ENCODE measurements around the gene CDC23. TPM values are rescaled to one million over a fixed set of nuclear protein-coding genes. Genes with fewer than 3 reads are reported as not detected.

CDC23 gene
- polyA plus RNA-seq, 1 donor, result 35.7 TPM

DNA sequence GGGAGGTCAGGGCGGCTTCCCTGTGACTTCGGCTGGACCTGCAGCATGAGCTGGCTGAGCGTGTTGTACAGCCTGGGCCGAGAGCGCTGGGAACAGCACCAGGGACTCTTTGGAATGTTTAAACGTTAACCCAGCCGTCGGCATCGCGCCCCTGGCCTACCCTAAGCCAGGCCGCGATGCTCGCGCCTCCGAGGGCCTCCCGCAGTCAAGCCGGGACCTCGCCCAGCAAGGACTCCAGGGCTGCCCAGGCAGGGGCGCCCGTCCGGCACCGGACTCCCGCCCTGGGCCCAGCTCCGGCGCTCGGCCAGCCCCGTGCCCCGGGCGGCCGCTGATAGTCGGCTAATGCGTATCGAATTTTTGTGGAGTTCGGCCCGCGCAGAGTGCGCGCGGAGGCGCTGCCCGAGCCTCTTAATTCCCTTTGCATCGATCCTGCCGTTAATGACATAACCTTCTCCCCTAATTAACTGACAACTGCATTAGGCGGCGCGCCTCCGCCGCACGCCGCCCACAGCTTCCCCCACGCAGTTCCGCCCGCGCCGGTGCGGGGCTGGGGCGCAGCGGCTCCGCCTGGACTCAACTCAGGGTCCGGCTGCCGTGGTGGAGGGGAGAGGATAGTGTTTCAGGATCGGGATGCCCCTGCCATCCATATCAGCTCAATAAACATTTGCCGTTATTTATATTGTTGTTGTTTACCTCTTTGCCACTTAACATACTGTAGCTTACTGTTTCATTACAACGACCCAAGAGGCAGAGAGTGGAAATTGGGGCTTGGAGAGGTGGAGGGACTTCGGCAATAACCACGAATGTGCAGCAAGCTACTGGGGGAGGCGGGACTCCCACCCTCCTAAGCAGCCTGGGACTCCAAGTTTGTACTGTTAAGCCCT lies 28.8 kb upstream of the CDC23 start:
- no peak overlapping the region for H3K27ac ChIP-seq (ENCODE audit: low read length)
- peak; percentile 3 to 35 for DNase-seq
- no CpG with 5 or more reads among the region's 67 CpGs for WGBS (ENCODE audit: insufficient coverage, low lambda C conversion rate)
- H3K27me3 ChIP-seq (ENCODE audit: control insufficient read depth, insufficient read depth, low read length), result peaks cover 51% of the 10 kb centered on the region
- H3K4me3 ChIP-seq (ENCODE audit: low read length), result peak overlapping the region; percentile 11
- no peaks in the 10 kb centered on the region for H3K36me3 ChIP-seq (ENCODE audit: control insufficient read depth, insufficient read depth, low read length)
- no peaks in the 10 kb centered on the region for H3K4me1 ChIP-seq (ENCODE audit: control insufficient read depth, insufficient read depth, low read length)
- no peaks in the 10 kb centered on the region for H3K9me3 ChIP-seq (ENCODE audit: control insufficient read depth, low read depth, low read length)

DNA sequence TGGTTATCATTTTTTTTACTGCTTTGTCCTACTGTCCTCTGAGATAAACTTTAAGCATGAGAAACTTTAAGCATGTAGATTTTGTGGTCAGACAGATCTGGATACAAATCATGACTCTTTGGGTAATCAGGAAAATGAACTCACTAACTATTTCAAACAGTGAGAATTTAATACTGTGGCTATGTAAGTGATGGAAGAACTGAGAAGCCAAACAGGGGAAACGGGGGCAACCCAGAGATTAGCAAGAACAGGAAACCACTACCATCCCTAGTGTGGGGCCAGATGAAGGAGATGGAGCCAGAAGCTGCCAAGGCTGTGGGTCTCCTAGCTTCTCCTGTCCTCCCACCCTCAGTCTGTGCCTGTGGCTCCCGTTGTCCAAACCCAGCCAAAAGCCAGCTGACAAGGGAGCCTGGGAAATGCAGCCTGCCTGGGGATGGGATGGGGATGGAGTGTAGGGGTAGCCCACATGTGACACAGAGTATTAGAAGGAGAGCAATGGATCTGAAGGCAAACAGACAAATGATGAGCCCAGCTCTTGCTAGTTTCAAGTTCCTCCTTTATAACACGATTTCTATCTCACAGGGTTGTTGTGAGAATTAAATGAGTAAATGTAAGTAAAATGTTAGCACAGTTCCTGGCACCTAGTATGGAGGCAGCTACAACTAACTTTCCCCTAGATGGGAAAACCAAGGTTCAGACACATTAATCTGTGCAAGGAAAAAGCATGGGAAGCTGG lies 27.7 kb upstream of the CDC23 start:
- Histone ChIP-seq H3K4me1 (ENCODE audit: control insufficient read depth, insufficient read depth, low read length) (no peaks in the 10 kb centered on the region), H3K9me3 (ENCODE audit: control insufficient read depth, low read depth, low read length) (no peaks in the 10 kb centered on the region), H3K36me3 (ENCODE audit: control insufficient read depth, insufficient read depth, low read length) (no peaks in the 10 kb centered on the region), H3K27ac (ENCODE audit: low read length) (no peak overlapping the region), H3K4me3 (ENCODE audit: low read length) (no peak overlapping the region), H3K27me3 (ENCODE audit: control insufficient read depth, insufficient read depth, low read length) (peaks cover 50% of the 10 kb centered on the region)
- no CpG with 5 or more reads among the region's 3 CpGs for WGBS (ENCODE audit: insufficient coverage, low lambda C conversion rate)
- no peak for DNase-seq

DNA sequence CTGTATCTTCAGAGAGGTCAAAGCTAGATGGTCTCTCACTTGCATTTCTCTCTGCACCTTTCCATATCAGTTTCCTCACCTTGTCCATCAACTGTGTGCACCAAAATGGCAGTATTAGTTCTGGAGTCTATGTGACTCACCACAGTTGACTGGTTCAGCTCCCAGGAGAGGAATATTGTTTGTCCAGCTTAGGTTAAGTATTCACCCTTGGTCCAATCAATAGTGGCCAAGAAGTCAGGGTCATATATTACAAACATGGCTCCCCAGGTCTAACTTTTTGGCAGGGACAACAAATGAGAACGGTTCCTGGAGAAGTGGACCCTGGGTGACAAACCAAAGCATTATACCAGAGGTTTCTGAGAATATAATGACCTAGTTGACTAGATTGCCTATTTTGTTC lies 24.9 kb upstream of the CDC23 start:
- H3K4me1 ChIP-seq (ENCODE audit: control insufficient read depth, insufficient read depth, low read length), result no peaks in the 10 kb centered on the region
- no peak overlapping the region for H3K27ac ChIP-seq (ENCODE audit: low read length)
- H3K9me3 ChIP-seq (ENCODE audit: control insufficient read depth, low read depth, low read length), result no peaks in the 10 kb centered on the region
- H3K36me3 ChIP-seq (ENCODE audit: control insufficient read depth, insufficient read depth, low read length), result no peaks in the 10 kb centered on the region
- DNase-seq, result no peak
- no CpG with 5 or more reads among the region's 1 CpG for WGBS (ENCODE audit: insufficient coverage, low lambda C conversion rate)
- no peak overlapping the region for H3K4me3 ChIP-seq (ENCODE audit: low read length)
- peaks cover 35% of the 10 kb centered on the region for H3K27me3 ChIP-seq (ENCODE audit: control insufficient read depth, insufficient read depth, low read length)

DNA sequence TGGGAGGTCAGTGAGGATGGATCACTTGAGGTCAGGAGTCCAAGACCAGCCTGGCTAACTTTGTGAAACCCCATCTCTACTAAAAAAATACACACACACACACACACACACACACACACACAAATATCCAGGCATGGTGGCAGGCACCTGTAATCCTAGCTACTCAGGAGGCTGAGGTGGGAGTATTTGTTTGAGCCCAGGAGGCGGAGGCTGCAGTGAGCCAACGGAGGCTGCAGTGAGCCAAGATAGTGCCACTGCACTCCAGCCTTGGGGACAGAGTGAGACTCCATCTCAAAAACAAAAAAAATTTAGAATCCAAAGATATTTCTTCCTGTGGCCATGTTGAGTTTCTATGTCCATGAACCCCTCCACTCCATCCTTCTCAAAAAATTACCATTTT lies 21.5 kb upstream of the CDC23 start:
- Histone ChIP-seq H3K36me3 (ENCODE audit: control insufficient read depth, insufficient read depth, low read length) (no peaks in the 10 kb centered on the region), H3K4me1 (ENCODE audit: control insufficient read depth, insufficient read depth, low read length) (no peaks in the 10 kb centered on the region), H3K4me3 (ENCODE audit: low read length) (no peak overlapping the region), H3K9me3 (ENCODE audit: control insufficient read depth, low read depth, low read length) (no peaks in the 10 kb centered on the region), H3K27ac (ENCODE audit: low read length) (no peak overlapping the region), H3K27me3 (ENCODE audit: control insufficient read depth, insufficient read depth, low read length) (peaks cover 6% of the 10 kb centered on the region)
- no CpG with 5 or more reads among the region's 2 CpGs for WGBS (ENCODE audit: insufficient coverage, low lambda C conversion rate)
- no peak for DNase-seq

DNA sequence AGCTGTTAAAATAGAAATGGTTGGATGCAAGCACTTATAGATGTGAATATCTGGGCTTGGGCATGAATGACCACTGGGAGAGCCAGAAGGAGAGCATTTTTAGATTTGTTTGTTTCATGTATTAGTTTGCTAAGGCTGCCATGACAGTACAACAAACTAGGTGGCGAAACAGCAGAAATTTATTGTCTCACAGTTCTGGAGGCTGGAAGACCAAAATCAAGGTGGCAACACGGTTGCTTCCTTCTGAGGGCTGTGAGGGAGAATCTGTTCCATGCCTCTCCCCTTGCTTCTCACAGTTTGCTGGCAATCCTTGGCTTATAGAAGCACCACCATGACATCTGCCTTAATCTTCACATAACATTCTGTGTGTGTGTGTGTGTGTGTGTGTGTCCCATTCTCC lies 20.2 kb upstream of the CDC23 start:
- no peak overlapping the region for H3K27ac ChIP-seq (ENCODE audit: low read length)
- H3K9me3 ChIP-seq (ENCODE audit: control insufficient read depth, low read depth, low read length), result no peaks in the 10 kb centered on the region
- no peaks in the 10 kb centered on the region for H3K36me3 ChIP-seq (ENCODE audit: control insufficient read depth, insufficient read depth, low read length)
- DNase-seq, result no peak
- no CpG with 5 or more reads among the region's 2 CpGs for WGBS (ENCODE audit: insufficient coverage, low lambda C conversion rate)
- no peak overlapping the region for H3K4me3 ChIP-seq (ENCODE audit: low read length)
- no peaks in the 10 kb centered on the region for H3K4me1 ChIP-seq (ENCODE audit: control insufficient read depth, insufficient read depth, low read length)
- H3K27me3 ChIP-seq (ENCODE audit: control insufficient read depth, insufficient read depth, low read length), result no peaks in the 10 kb centered on the region

DNA sequence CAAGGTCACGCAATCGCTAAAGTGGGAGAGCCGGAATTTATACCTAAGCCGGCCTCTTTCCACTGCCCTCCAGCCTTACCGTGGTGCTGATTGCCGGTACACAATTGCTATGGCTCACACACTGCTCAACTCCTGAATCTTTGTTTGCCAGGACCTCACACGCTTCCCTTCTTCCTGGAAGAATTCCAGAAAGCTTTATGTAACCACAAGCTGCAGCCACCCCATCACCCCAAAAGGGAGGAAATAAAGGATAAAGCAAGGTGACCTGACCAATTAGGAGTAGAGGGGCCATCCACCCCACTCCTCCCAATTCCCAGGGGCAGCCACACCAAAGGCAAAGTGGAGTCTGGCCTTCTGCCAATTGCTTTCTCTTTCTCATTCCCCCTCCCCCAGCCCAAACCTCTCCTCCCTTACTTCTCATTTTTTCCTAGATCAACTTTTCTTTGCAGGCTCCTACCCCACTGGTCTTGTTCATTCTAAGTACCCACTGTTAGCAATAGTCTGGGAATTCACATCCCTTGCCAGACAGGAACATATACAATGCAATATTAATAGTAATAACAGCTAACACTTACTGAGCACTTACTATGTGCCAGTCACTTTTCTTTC lies 18.0 kb upstream of the CDC23 start:
- WGBS (ENCODE audit: insufficient coverage, low lambda C conversion rate), result no CpG with 5 or more reads among the region's 7 CpGs
- no peak for DNase-seq

DNA sequence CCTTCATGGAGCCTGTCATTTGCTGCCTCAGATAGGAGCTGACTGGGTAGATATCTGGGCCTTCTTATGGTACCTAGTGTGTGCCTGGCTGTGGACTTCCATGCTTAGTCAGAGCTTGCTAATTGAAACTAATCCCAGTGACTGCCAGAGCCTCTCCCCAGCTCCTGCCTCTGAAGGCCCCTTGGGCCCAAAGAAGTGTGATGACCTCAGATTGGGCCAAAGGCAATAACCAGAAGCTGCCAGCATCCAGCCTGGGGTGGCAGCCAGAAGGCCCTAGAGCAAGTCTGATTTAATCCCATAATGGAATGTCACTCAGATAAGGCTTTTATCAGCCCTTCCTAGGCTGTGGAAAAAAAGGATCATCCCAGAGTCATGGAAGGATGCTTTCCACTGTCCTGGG lies 17.1 kb upstream of the CDC23 start:
- no peaks in the 10 kb centered on the region for H3K27me3 ChIP-seq (ENCODE audit: control insufficient read depth, insufficient read depth, low read length)
- no peaks in the 10 kb centered on the region for H3K4me1 ChIP-seq (ENCODE audit: control insufficient read depth, insufficient read depth, low read length)
- no peak overlapping the region for H3K4me3 ChIP-seq (ENCODE audit: low read length)
- no peaks in the 10 kb centered on the region for H3K9me3 ChIP-seq (ENCODE audit: control insufficient read depth, low read depth, low read length)
- DNase-seq, result no peak
- no peak overlapping the region for H3K27ac ChIP-seq (ENCODE audit: low read length)
- no peaks in the 10 kb centered on the region for H3K36me3 ChIP-seq (ENCODE audit: control insufficient read depth, insufficient read depth, low read length)

More for the DNA sequence above, 18.0 kb upstream of the CDC23 start:
- no peaks in the 10 kb centered on the region for H3K36me3 ChIP-seq (ENCODE audit: control insufficient read depth, insufficient read depth, low read length)
- H3K9me3 ChIP-seq (ENCODE audit: control insufficient read depth, low read depth, low read length), result no peaks in the 10 kb centered on the region
- no peaks in the 10 kb centered on the region for H3K4me1 ChIP-seq (ENCODE audit: control insufficient read depth, insufficient read depth, low read length)
- no peak overlapping the region for H3K27ac ChIP-seq (ENCODE audit: low read length)
- H3K4me3 ChIP-seq (ENCODE audit: low read length), result no peak overlapping the region
- no peaks in the 10 kb centered on the region for H3K27me3 ChIP-seq (ENCODE audit: control insufficient read depth, insufficient read depth, low read length)

DNA sequence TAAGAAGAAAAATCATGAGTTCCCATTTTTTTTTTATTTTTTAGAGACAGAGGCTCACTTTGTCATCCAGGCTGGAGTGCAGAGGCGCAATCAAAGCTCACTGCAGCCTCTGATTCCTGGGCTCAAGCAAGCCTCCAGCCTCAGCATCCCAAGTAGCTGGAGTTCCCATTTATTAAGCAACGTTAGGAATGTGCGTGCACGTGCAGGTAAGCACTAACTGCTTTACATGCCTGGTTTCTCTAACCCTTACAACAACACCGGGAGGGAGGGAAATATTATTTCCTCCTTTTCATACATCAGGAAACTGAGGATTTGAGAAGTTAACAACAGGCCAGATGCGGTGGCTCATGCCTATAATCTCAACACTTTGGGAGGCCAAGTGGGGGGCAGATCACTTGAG lies 16.3 kb upstream of the CDC23 start:
- Histone ChIP-seq H3K27ac (ENCODE audit: low read length) (no peak overlapping the region), H3K27me3 (ENCODE audit: control insufficient read depth, insufficient read depth, low read length) (no peaks in the 10 kb centered on the region), H3K4me1 (ENCODE audit: control insufficient read depth, insufficient read depth, low read length) (no peaks in the 10 kb centered on the region), H3K36me3 (ENCODE audit: control insufficient read depth, insufficient read depth, low read length) (no peaks in the 10 kb centered on the region), H3K9me3 (ENCODE audit: control insufficient read depth, low read depth, low read length) (no peaks in the 10 kb centered on the region), H3K4me3 (ENCODE audit: low read length) (no peak overlapping the region)
- no peak for DNase-seq
- WGBS (ENCODE audit: insufficient coverage, low lambda C conversion rate), result no CpG with 5 or more reads among the region's 6 CpGs

DNA sequence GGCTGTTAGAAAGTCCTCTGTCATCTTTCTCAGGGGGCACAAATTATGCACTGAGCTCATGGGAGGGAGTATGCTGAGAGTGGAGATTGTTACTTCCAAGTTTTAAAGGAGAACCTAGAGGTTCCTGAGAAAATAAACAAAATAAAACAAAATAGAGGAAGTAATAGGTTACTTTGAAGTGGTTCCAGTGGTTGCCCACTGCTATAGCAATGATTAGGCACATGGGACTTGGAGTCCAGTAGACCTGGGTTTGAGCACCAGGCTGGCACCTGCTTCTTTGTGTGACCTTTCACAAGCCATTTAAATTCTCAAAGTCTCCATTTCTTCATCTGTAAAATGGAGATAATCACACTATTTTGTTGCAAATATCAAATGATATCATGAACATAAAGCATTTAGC lies 13.8 kb upstream of the CDC23 start:
- DNase-seq, result no peak

DNA sequence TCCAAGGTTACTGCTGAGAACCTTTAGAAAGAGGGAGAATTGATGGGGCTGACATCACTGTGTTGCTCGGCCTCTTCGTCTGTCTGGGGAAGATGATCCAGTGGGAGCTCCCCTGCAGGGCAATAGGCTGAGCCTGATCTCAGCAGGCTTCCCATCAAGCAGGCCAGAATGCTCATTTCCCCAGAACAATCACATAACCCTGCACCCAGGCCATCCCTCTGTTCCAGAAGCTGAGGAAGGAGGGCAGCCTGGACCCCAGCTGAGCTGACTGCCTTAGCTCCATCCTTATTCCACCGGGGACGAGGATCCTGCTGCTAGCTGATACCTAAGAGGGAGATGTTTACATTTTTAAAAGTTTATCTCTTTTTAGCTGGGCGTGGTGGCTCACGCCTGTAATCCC lies 11.6 kb upstream of the CDC23 start:
- no CpG with 5 or more reads among the region's 6 CpGs for WGBS (ENCODE audit: insufficient coverage, low lambda C conversion rate)
- Histone ChIP-seq H3K9me3 (ENCODE audit: control insufficient read depth, low read depth, low read length) (no peaks in the 10 kb centered on the region), H3K4me1 (ENCODE audit: control insufficient read depth, insufficient read depth, low read length) (no peaks in the 10 kb centered on the region), H3K27me3 (ENCODE audit: control insufficient read depth, insufficient read depth, low read length) (no peaks in the 10 kb centered on the region), H3K27ac (ENCODE audit: low read length) (no peak overlapping the region), H3K36me3 (ENCODE audit: control insufficient read depth, insufficient read depth, low read length) (no peaks in the 10 kb centered on the region), H3K4me3 (ENCODE audit: low read length) (no peak overlapping the region)
- no peak for DNase-seq

More for the DNA sequence above, 13.8 kb upstream of the CDC23 start:
- Histone ChIP-seq H3K4me1 (ENCODE audit: control insufficient read depth, insufficient read depth, low read length) (no peaks in the 10 kb centered on the region), H3K4me3 (ENCODE audit: low read length) (no peak overlapping the region), H3K27me3 (ENCODE audit: control insufficient read depth, insufficient read depth, low read length) (no peaks in the 10 kb centered on the region), H3K27ac (ENCODE audit: low read length) (no peak overlapping the region), H3K36me3 (ENCODE audit: control insufficient read depth, insufficient read depth, low read length) (no peaks in the 10 kb centered on the region), H3K9me3 (ENCODE audit: control insufficient read depth, low read depth, low read length) (no peaks in the 10 kb centered on the region)

Data from large intestine (tissue), 3 donors.